Natural killer cell (primary cell): ENCODE results near the gene STX5. TPM values are rescaled to one million over a fixed set of nuclear protein-coding genes. Genes with fewer than 3 reads are reported as not detected.
A peak's percentile ranks its signal among the peaks of the same experiment; 100 is the strongest.

Experiments used
- ATAC-seq, 3 donors: fragments of 150-1000 bp in 2 of 3; fragments of 200-7000 bp in 1 of 3; cut with Tn5 transposase; 1 replicate in 1 of 3; 2 replicates in 2 of 3; pipeline ENCODE4 v1.10.0; 2021; ENCODE audit warnings: mild to moderate bottlenecking in 2 of 3, moderate library complexity in 2 of 3
- DNase-seq, 2 donors: peaks; one replicate each; pipeline versions ENCODE4 v3.0.0 to v3.0.0-alpha.2; 2013 to 2021; ENCODE audit warnings: mixed read lengths in 1 of 2
- H3K27ac ChIP-seq: one replicate; pipeline ENCODE4 v1.5.1; 2013; ENCODE audit warnings: mild to moderate bottlenecking, low read length
- H3K27me3 ChIP-seq: one replicate; pipeline ENCODE4 v1.6.1; 2013; ENCODE audit warnings: low read length; ENCODE audit not compliant: control insufficient read depth, insufficient read depth
- H3K36me3 ChIP-seq: one replicate; pipeline ENCODE4 v1.6.1; 2013; ENCODE audit warnings: low read length; ENCODE audit not compliant: control insufficient read depth, insufficient read depth
- H3K4me1 ChIP-seq: one replicate; pipeline ENCODE4 v1.6.1; 2013; ENCODE audit warnings: low read length; ENCODE audit not compliant: control insufficient read depth, insufficient read depth
- H3K4me3 ChIP-seq: one replicate; pipeline ENCODE4 v1.5.1; 2013; ENCODE audit warnings: low read length
- H3K9me3 ChIP-seq: one replicate; pipeline ENCODE4 v1.6.1; 2013; ENCODE audit warnings: low read length; ENCODE audit not compliant: control insufficient read depth, insufficient read depth
- H3K27ac Mint-ChIP-seq, 2 donors: one replicate each; pipeline ENCODE4 v1.8.0; 2022; ENCODE audit warnings: mild to moderate bottlenecking in 2 of 2, mixed read lengths in 2 of 2, moderate library complexity in 1 of 2
- H3K27me3 Mint-ChIP-seq, 2 donors: one replicate each; pipeline ENCODE4 v1.8.0; 2022; ENCODE audit warnings: low read depth in 2 of 2, mixed read lengths in 2 of 2
- H3K36me3 Mint-ChIP-seq: one replicate; pipeline ENCODE4 v1.8.0; 2022; ENCODE audit warnings: mixed read lengths
- H3K4me1 Mint-ChIP-seq, 2 donors: one replicate each; pipeline ENCODE4 v1.8.0; 2022; ENCODE audit warnings: mixed read lengths in 2 of 2
- H3K4me3 Mint-ChIP-seq: one replicate; pipeline ENCODE4 v1.8.0; 2022; ENCODE audit warnings: mild to moderate bottlenecking, moderate library complexity, mixed read lengths
- H3K9me3 Mint-ChIP-seq, 2 donors: one replicate each; pipeline ENCODE4 v1.8.0; 2022; ENCODE audit warnings: mixed read lengths in 2 of 2
- WGBS: methylation state at CpG from one replicate; pipeline ENCODE4 v1.1.7; 2013; ENCODE audit warnings: missing lambda C conversion rate; ENCODE audit not compliant: insufficient coverage; 5-methylcytosine and 5-hydroxymethylcytosine counted together
- intact Hi-C: fragments of 100-400 bp; cut with micrococcal nuclease; formaldehyde crosslinking; loops from one replicate; pipeline ENCODE4 v1.14.2; 2022
- total RNA-seq, 4 donors: library from RNA; stranded (reverse); fragments of 120-200 nt in 1 of 4; gene quantifications; one replicate each; pipeline versions ENCODE4 v1.2.3 to v1.2.4, GENCODE V29; 2013 to 2022
- TF ChIP-seq, protein P1 (sequence below): fragments of 200-600 bp; IDR thresholded peaks from one replicate; pipeline ENCODE4 v1.8.0; 2022; ENCODE audit warnings: antibody characterized with exemption

The STX5 gene
- total RNA-seq, 3 donors from 2014 or later (not counting 1 experiment from before 2014, with no cell fraction given), result 138 to 171 (median 166) TPM

DNA sequence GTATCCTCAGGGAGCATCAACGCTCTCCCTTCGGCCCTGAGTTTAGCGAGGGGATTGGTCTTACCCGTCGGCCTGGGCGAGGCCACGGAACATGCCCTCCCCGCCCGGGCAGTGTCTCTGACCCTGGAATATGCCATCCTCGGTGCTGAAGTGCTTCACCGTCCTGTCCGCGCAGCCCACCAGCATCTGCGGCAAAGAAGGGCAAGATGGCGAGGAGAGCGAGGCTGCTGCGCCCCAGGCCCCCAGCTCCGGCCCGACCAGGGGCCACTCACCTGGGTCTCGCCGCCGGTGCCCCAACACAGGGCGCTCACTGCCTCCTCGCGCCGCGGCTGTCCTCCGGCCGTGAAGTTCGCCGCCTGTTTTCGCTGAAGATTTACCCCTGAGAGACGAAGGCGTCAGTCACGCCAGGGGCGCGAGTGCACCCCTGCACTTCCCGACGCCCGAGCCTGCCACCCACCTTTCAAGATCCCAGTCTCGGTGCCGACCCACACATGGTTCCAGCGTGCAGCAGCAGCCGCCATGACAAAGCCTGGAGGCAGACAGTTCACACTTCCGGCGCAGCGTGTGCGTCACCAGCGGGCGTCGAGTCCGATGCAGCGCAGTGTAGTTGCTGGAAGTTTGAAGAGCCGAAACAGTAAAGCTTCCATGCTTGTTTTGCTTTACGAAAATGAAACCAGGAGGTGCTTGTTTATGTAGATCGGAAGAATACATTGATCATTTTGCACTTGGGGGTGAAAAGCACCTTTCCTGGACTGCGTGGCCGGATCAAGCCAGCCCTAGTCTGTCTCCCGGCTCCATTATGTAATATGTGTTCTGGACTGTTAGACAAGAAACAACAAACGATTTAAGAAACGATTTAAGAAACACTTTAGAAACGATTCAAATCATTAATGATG, 7.4 kb upstream of the STX5 start, which contains the start of gene WDR74:
TSS of gene WDR74 (minus strand) at position 541 of the 896 bp plus-strand sequence. CDS start at position 521, 20 bp downstream.
- intact Hi-C loops, result loop anchor here (1.0 to 2.0 kb wide), 2 partner anchors 8 to 34 kb away; partner anchors contain the start of gene NXF1
- Mint-ChIP-seq H3K9me3 (no peaks in the 10 kb centered on the region), H3K4me1 (peaks cover 17 to 19% of the 10 kb centered on the region in 2 donors), H3K27me3 (no peaks in the 10 kb centered on the region), H3K4me3 (no peak within 1 kb of the TSS), H3K36me3 (no peaks in the 10 kb centered on the region), H3K27ac (no peak within 1 kb of the TSS)
- Histone ChIP-seq H3K9me3 (no peaks in the 10 kb centered on the region), H3K4me1 (peaks cover 35% of the 10 kb centered on the region), H3K4me3 (peak within 1 kb of the TSS; percentile 82), H3K27ac (peak within 1 kb of the TSS; percentile 92), H3K36me3 (peaks cover 23% of the 10 kb centered on the region), H3K27me3 (no peaks in the 10 kb centered on the region)
- TF ChIP-seq, protein P1, sequence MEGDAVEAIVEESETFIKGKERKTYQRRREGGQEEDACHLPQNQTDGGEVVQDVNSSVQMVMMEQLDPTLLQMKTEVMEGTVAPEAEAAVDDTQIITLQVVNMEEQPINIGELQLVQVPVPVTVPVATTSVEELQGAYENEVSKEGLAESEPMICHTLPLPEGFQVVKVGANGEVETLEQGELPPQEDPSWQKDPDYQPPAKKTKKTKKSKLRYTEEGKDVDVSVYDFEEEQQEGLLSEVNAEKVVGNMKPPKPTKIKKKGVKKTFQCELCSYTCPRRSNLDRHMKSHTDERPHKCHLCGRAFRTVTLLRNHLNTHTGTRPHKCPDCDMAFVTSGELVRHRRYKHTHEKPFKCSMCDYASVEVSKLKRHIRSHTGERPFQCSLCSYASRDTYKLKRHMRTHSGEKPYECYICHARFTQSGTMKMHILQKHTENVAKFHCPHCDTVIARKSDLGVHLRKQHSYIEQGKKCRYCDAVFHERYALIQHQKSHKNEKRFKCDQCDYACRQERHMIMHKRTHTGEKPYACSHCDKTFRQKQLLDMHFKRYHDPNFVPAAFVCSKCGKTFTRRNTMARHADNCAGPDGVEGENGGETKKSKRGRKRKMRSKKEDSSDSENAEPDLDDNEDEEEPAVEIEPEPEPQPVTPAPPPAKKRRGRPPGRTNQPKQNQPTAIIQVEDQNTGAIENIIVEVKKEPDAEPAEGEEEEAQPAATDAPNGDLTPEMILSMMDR, result no peak
- DNase-seq (peak; percentile 88 to 98), ATAC-seq (peak; percentile 46 to 67 (median 49))
- under 1% methylated on average over 60 of the region's 62 CpGs for WGBS

- 95% methylated on average over 8 of the region's 8 CpGs for WGBS
- Mint-ChIP-seq H3K36me3 (no peaks in the 10 kb centered on the region), H3K27me3 (no peaks in the 10 kb centered on the region), H3K4me1 (peaks cover 40 to 50% of the 10 kb centered on the region in 2 donors), H3K9me3 (no peaks in the 10 kb centered on the region), H3K27ac (peak overlapping the region in 1 of 2 donors; percentile 36), H3K4me3 (no peak overlapping the region)
- no peak for DNase-seq
- TF ChIP-seq, protein P1, result no peak
- intact Hi-C loops, result no loop called here
- ATAC-seq, result no peak
- Histone ChIP-seq H3K4me3 (no peak overlapping the region), H3K4me1 (peaks cover 30% of the 10 kb centered on the region), H3K9me3 (no peaks in the 10 kb centered on the region), H3K36me3 (peaks cover 30% of the 10 kb centered on the region), H3K27me3 (no peaks in the 10 kb centered on the region), H3K27ac (no peak overlapping the region)
Measured at GRCh38 chr11:62835336-62835735, 3.5 kb upstream of the STX5 start.

- H3K4me1 ChIP-seq, result peaks cover 22% of the 10 kb centered on the region
- whole genome bisulfite sequencing, result 26% methylated on average over 40 of the region's 40 CpGs
- no peaks in the 10 kb centered on the region for H3K27me3 Mint-ChIP-seq
- peak within 1 kb of the TSS; percentile 87 for H3K4me3 ChIP-seq
- H3K9me3 Mint-ChIP-seq, result no peaks in the 10 kb centered on the region
- H3K27me3 ChIP-seq, result no peaks in the 10 kb centered on the region
- DNase-seq, result no peak
- no peaks in the 10 kb centered on the region for H3K36me3 Mint-ChIP-seq
- TF ChIP-seq, protein P1, result no peak
- H3K4me3 Mint-ChIP-seq, result peak within 1 kb of the TSS; percentile 97
- peaks cover 37% of the 10 kb centered on the region for H3K36me3 ChIP-seq
- ATAC-seq, result peak in 2 of 3 donors; percentile 1
- H3K27ac Mint-ChIP-seq, result peak within 1 kb of the TSS; percentile 99 to 100
- no peaks in the 10 kb centered on the region for H3K9me3 ChIP-seq
- intact Hi-C loops, result loop anchor here (1.0 to 2.0 kb wide), 2 partner anchors 27 to 106 kb away; partner anchors contain the start of genes HNRNPUL2 and NXF1
- peaks cover 26 to 42% of the 10 kb centered on the region in 2 donors for H3K4me1 Mint-ChIP-seq
- peak within 1 kb of the TSS; percentile 93 for H3K27ac ChIP-seq
Measured at GRCh38 chr11:62832336-62833234, 734 bp upstream of the STX5 start, which contains the start of gene TEX54. Gene TEX54 (minus strand): TSS chr11:62832841.
